ENCODE measurements around the gene DBNDD1.

DNA sequence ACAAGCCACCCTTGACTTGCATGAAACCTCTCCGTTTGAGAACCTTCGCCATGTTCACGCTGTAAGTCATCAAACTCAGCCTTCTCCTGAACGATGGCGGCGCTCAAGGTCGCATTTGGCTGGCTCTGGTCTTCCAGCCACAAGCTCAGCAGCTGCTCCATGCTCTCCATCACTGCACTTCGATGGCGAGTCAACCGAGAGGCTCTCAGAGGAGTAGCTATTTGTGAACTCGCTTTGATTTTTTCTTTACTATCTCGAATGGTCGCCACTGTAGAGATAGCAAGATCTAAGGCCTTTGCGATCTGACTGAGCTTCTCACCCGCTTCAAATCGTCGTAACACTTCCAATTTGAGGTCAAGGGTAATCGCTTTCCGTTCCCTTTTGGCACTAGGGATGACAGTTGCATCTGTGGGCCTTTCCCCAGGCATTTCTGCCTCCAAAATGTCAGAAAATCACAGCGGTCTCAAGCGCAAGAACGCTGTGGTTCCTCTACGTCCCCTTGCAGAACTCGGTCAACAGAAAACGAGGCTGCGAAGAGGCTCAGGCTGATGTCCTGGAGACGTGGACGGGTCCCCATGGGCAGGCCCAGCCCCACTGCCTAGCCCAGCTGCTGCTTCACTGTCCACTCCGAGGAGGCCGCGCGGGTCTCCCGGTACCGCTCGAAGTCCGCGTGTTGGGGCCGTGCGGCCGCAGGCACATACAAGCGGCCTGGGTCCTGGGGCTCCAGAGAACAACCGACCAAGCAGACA lies 47.6 kb downstream of the DBNDD1 start:
- no peak for TF ChIP-seq POLR2A (IDR thresholded peaks at IDR 0.05)
- no peak for TF ChIP-seq CTCF (IDR thresholded peaks at IDR 0.05)
